ENCODE data around the gene RNF141.

RNF141 gene

DNA sequence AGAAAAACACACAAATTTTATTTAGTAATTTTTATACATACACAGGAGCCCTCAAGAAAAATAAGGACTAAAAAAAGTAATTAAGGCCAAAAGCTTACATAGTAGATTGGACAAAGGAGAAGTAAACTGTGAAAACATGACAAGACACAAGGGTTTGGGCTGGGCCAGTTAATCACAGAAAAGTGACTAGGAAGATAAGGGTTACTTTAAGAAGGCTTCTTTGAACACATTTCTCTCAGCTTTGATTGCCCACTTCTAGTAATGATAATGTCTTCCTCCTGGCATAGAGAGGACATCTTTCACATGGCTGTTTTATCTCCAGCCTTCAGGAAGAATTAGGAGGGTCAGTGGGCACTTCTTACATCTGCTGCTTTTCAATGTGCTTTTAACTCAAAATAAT is 3.4 kb downstream of the RNF141 start (continued):
- TF ChIP-seq, protein P1, sequence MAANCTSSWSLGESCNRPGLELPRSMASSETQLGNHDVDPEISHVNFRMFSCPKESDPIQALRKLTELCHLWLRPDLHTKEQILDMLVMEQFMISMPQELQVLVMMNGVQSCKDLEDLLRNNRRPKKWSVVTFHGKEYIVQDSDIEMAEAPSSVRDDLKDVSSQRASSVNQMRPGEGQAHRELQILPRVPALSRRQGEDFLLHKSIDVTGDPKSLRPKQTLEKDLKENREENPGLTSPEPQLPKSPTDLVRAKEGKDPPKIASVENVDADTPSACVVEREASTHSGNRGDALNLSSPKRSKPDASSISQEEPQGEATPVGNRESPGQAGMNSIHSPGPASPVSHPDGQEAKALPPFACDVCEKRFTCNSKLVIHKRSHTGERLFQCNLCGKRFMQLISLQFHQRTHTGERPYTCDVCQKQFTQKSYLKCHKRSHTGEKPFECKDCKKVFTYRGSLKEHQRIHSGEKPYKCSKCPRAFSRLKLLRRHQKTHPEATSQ (tag by site-specific recombination; IDR thresholded peaks at IDR 0.05) = no peak
- TF ChIP-seq ZNF621 (tag by site-specific recombination; IDR thresholded peaks at IDR 0.05) = no peak

DNA sequence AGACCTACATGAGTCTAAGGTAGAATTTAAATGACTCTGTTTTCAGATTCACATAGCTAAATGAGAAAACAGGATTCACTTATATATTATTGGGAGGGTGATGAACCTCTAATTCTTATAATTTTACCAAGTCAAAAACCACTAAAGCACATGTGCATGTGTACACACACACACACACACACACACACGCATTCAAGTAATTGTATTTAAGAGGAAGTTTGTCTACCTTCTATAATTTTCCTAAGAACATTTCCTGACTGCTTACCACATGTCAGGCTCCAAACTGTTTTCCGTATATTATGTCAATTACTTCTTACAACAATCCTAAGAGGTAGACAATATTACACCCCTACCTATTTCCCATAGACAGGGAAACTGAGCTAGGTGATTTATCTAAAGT is 6.7 kb downstream of the RNF141 start:
- H3K4me1 ChIP-seq (ENCODE audit: control insufficient read depth, insufficient read depth, low read length) = no peaks in the 10 kb centered on the region
- H3K27ac ChIP-seq (ENCODE audit: extremely low read depth, low read depth, low read length) = no peak overlapping the region
- CTCF ChIA-PET = interaction anchor here (0.6 to 1.1 kb wide), 5 partner anchors 14 to 184 kb away, joined by 3 to 4 read pairs (median 3); no protein-coding TSS in a partner anchor

More for the DNA sequence above, 6.7 kb downstream of the RNF141 start:
- Histone ChIP-seq H3K4me3 (ENCODE audit: low read depth, low read length) (no peak overlapping the region), H3K36me3 (ENCODE audit: control insufficient read depth in 2 of 2, insufficient read depth in 1 of 2, low read length in 2 of 2) (peaks cover 0 to 22% of the 10 kb centered on the region in 2 experiments; a peak in 1 of 3 replicates), H3K9me3 (ENCODE audit: control insufficient read depth, insufficient read depth, low read depth, low read length) (no peaks in the 10 kb centered on the region)
- POLR2A ChIA-PET = no interaction called here
- TF ChIP-seq ZXDB (tag by site-specific recombination; IDR thresholded peaks at IDR 0.05) = no peak
- TF ChIP-seq, protein P2, sequence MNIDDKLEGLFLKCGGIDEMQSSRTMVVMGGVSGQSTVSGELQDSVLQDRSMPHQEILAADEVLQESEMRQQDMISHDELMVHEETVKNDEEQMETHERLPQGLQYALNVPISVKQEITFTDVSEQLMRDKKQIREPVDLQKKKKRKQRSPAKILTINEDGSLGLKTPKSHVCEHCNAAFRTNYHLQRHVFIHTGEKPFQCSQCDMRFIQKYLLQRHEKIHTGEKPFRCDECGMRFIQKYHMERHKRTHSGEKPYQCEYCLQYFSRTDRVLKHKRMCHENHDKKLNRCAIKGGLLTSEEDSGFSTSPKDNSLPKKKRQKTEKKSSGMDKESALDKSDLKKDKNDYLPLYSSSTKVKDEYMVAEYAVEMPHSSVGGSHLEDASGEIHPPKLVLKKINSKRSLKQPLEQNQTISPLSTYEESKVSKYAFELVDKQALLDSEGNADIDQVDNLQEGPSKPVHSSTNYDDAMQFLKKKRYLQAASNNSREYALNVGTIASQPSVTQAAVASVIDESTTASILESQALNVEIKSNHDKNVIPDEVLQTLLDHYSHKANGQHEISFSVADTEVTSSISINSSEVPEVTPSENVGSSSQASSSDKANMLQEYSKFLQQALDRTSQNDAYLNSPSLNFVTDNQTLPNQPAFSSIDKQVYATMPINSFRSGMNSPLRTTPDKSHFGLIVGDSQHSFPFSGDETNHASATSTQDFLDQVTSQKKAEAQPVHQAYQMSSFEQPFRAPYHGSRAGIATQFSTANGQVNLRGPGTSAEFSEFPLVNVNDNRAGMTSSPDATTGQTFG (tag by site-specific recombination; IDR thresholded peaks at IDR 0.05; ENCODE audit: borderline replicate concordance) = no peak
- no peak for TF ChIP-seq ZFP41 (tag by site-specific recombination; IDR thresholded peaks at IDR 0.05; ENCODE audit: borderline replicate concordance)
- TF ChIP-seq, protein P3, sequence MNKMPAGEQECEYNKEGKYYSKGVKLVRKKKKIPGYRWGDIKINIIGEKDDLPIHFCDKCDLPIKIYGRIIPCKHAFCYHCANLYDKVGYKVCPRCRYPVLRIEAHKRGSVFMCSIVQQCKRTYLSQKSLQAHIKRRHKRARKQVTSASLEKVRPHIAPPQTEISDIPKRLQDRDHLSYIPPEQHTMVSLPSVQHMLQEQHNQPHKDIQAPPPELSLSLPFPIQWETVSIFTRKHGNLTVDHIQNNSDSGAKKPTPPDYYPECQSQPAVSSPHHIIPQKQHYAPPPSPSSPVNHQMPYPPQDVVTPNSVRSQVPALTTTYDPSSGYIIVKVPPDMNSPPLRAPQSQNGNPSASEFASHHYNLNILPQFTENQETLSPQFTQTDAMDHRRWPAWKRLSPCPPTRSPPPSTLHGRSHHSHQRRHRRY (tag by site-specific recombination; IDR thresholded peaks at IDR 0.05) = no peak
- TF ChIP-seq ZNF404 (tag by site-specific recombination; IDR thresholded peaks at IDR 0.05) = no peak
- TF ChIP-seq, protein P4, sequence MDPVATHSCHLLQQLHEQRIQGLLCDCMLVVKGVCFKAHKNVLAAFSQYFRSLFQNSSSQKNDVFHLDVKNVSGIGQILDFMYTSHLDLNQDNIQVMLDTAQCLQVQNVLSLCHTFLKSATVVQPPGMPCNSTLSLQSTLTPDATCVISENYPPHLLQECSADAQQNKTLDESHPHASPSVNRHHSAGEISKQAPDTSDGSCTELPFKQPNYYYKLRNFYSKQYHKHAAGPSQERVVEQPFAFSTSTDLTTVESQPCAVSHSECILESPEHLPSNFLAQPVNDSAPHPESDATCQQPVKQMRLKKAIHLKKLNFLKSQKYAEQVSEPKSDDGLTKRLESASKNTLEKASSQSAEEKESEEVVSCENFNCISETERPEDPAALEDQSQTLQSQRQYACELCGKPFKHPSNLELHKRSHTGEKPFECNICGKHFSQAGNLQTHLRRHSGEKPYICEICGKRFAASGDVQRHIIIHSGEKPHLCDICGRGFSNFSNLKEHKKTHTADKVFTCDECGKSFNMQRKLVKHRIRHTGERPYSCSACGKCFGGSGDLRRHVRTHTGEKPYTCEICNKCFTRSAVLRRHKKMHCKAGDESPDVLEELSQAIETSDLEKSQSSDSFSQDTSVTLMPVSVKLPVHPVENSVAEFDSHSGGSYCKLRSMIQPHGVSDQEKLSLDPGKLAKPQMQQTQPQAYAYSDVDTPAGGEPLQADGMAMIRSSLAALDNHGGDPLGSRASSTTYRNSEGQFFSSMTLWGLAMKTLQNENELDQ (tag by site-specific recombination; IDR thresholded peaks at IDR 0.05; ENCODE audit: low read depth) = no peak
- no peak for TF ChIP-seq ZEB2 (tag by site-specific recombination; IDR thresholded peaks at IDR 0.05)
- TF ChIP-seq, protein P5, sequence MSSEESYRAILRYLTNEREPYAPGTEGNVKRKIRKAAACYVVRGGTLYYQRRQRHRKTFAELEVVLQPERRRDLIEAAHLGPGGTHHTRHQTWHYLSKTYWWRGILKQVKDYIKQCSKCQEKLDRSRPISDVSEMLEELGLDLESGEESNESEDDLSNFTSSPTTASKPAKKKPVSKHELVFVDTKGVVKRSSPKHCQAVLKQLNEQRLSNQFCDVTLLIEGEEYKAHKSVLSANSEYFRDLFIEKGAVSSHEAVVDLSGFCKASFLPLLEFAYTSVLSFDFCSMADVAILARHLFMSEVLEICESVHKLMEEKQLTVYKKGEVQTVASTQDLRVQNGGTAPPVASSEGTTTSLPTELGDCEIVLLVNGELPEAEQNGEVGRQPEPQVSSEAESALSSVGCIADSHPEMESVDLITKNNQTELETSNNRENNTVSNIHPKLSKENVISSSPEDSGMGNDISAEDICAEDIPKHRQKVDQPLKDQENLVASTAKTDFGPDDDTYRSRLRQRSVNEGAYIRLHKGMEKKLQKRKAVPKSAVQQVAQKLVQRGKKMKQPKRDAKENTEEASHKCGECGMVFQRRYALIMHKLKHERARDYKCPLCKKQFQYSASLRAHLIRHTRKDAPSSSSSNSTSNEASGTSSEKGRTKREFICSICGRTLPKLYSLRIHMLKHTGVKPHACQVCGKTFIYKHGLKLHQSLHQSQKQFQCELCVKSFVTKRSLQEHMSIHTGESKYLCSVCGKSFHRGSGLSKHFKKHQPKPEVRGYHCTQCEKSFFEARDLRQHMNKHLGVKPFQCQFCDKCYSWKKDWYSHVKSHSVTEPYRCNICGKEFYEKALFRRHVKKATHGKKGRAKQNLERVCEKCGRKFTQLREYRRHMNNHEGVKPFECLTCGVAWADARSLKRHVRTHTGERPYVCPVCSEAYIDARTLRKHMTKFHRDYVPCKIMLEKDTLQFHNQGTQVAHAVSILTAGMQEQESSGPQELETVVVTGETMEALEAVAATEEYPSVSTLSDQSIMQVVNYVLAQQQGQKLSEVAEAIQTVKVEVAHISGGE (tag by site-specific recombination; conservative IDR thresholded peaks at IDR 0.05; ENCODE audit: low read depth) = no peak
- TF ChIP-seq, protein P6, sequence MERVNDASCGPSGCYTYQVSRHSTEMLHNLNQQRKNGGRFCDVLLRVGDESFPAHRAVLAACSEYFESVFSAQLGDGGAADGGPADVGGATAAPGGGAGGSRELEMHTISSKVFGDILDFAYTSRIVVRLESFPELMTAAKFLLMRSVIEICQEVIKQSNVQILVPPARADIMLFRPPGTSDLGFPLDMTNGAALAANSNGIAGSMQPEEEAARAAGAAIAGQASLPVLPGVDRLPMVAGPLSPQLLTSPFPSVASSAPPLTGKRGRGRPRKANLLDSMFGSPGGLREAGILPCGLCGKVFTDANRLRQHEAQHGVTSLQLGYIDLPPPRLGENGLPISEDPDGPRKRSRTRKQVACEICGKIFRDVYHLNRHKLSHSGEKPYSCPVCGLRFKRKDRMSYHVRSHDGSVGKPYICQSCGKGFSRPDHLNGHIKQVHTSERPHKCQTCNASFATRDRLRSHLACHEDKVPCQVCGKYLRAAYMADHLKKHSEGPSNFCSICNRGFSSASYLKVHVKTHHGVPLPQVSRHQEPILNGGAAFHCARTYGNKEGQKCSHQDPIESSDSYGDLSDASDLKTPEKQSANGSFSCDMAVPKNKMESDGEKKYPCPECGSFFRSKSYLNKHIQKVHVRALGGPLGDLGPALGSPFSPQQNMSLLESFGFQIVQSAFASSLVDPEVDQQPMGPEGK (tag by site-specific recombination; IDR thresholded peaks at IDR 0.05) = no peak
- no peak for TF ChIP-seq ZNF416 (tag by site-specific recombination; IDR thresholded peaks at IDR 0.05)
- TF ChIP-seq GLI2 (tag by site-specific recombination; IDR thresholded peaks at IDR 0.05; ENCODE audit: borderline replicate concordance, low read depth) = no peak
- TF ChIP-seq ZNF138 (tag by site-specific recombination; IDR thresholded peaks at IDR 0.05; ENCODE audit: borderline replicate concordance) = no peak
- no peak for TF ChIP-seq ZNF157 (tag by site-specific recombination; IDR thresholded peaks at IDR 0.05)
- TF ChIP-seq ZNF791 (tag by site-specific recombination; IDR thresholded peaks at IDR 0.05) = no peak
- TF ChIP-seq ZNF133 (tag by site-specific recombination; IDR thresholded peaks at IDR 0.05) = no peak
- no peak for TF ChIP-seq ZNF391 (tag by site-specific recombination; IDR thresholded peaks at IDR 0.05; ENCODE audit: borderline replicate concordance, low read depth)
- no peak for TF ChIP-seq ZNF558 (tag by site-specific recombination; IDR thresholded peaks at IDR 0.05)
- TF ChIP-seq ZNF623 (tag by site-specific recombination; IDR thresholded peaks at IDR 0.05) = no peak
- TF ChIP-seq ZNF837 (tag by site-specific recombination; IDR thresholded peaks at IDR 0.05) = no peak
